Neuronal stem cell (in vitro differentiated cells): ENCODE results near the gene FAM227B.

Source experiments
- DNase-seq: peaks from one replicate; pipeline ENCODE4 v3.0.0-alpha.2; 2013; ENCODE audit warnings: low spot score
- H2AFZ ChIP-seq: one replicate; pipeline ENCODE4 v1.6.1; 2013; ENCODE audit warnings: mild to moderate bottlenecking, low read length, inconsistent platforms
- H2AK5ac ChIP-seq: 2 replicates; pipeline ENCODE4 v1.6.1; 2013; ENCODE audit warnings: low read depth, mild to moderate bottlenecking, inconsistent platforms, low read length, moderate library complexity, mixed read lengths
- H2BK120ac ChIP-seq: 2 replicates; pipeline ENCODE4 v1.6.1; 2013; ENCODE audit warnings: low read depth, mild to moderate bottlenecking, inconsistent platforms, low read length, moderate library complexity, mixed read lengths
- H2BK12ac ChIP-seq: one replicate; pipeline ENCODE4 v1.6.1; 2013; ENCODE audit warnings: low read length, inconsistent platforms
- H2BK15ac ChIP-seq: 2 replicates; pipeline ENCODE4 v1.6.1; 2013; ENCODE audit warnings: mild to moderate bottlenecking, low read length, inconsistent platforms, mixed read lengths
- H2BK5ac ChIP-seq: one replicate; pipeline ENCODE4 v1.6.1; 2013; ENCODE audit warnings: inconsistent platforms, mild to moderate bottlenecking, low read length, moderate library complexity
- H3K14ac ChIP-seq: one replicate; pipeline ENCODE4 v1.6.1; 2013; ENCODE audit warnings: low read length, inconsistent platforms
- H3K18ac ChIP-seq: 2 replicates; pipeline ENCODE4 v1.6.1; 2013; ENCODE audit warnings: low read length, inconsistent platforms
- H3K23ac ChIP-seq: 2 replicates; pipeline ENCODE4 v1.6.1; 2013; ENCODE audit warnings: low read depth, mild to moderate bottlenecking, mixed read lengths, low read length, inconsistent platforms; ENCODE audit not compliant: poor library complexity
- H3K27ac ChIP-seq: replicated peaks from 3 replicates; pipeline ENCODE4 v1.5.1; 2013; ENCODE audit warnings: low read length, inconsistent platforms
- H3K27me3 ChIP-seq, 3 experiments: 2 replicates each; pipeline ENCODE4 v1.6.1; 2013; ENCODE audit warnings: low read length in 3 of 3, mild to moderate bottlenecking in 2 of 3, inconsistent platforms in 1 of 3, low read depth in 1 of 3, mixed read lengths in 1 of 3, moderate library complexity in 1 of 3; ENCODE audit not compliant: control insufficient read depth in 3 of 3, insufficient read depth in 3 of 3
- H3K36me3 ChIP-seq, 2 donors: replicated peaks in 1 of 2; 2 replicates each; pipeline ENCODE4 v1.6.1; 2013; ENCODE audit warnings: low read length in 2 of 2; ENCODE audit not compliant: control insufficient read depth in 2 of 2, insufficient read depth in 2 of 2
- H3K4ac ChIP-seq: 2 replicates; pipeline ENCODE4 v1.6.1; 2013; ENCODE audit warnings: inconsistent platforms, mild to moderate bottlenecking, low read length, moderate library complexity
- H3K4me1 ChIP-seq, 2 donors: 1 replicate in 1 of 2; 2 replicates in 1 of 2; pipeline ENCODE4 v1.6.1; 2013; ENCODE audit warnings: low read length in 2 of 2, low read depth in 1 of 2; ENCODE audit not compliant: control insufficient read depth in 2 of 2, insufficient read depth in 1 of 2
- H3K4me2 ChIP-seq: one replicate; pipeline ENCODE4 v1.6.1; 2013; ENCODE audit warnings: mild to moderate bottlenecking, low read length, inconsistent platforms; ENCODE audit not compliant: insufficient read depth, poor library complexity, severe bottlenecking
- H3K4me3 ChIP-seq, 2 donors: 2 replicates each; pipeline ENCODE4 v1.5.1; 2013; ENCODE audit warnings: low read length in 2 of 2, mild to moderate bottlenecking in 2 of 2, inconsistent platforms in 1 of 2, moderate library complexity in 1 of 2
- H3K79me1 ChIP-seq: one replicate; pipeline ENCODE4 v1.6.1; 2013; ENCODE audit warnings: low read depth, mild to moderate bottlenecking, inconsistent platforms, low read length, moderate library complexity
- H3K9ac ChIP-seq: one replicate; pipeline ENCODE4 v1.6.1; 2013; ENCODE audit warnings: mild to moderate bottlenecking, low read depth, low read length, inconsistent platforms; ENCODE audit not compliant: poor library complexity
- H3K9me3 ChIP-seq, 2 donors: replicated peaks in 1 of 2; 2 replicates each; pipeline versions ENCODE3 to v1.6.1; 2013; ENCODE audit warnings: low read length in 2 of 2, mild to moderate bottlenecking in 2 of 2, inconsistent platforms in 1 of 2, low read depth in 1 of 2, mixed read lengths in 1 of 2, moderate library complexity in 1 of 2; ENCODE audit not compliant: control insufficient read depth in 2 of 2, insufficient read depth in 1 of 2
- H4K8ac ChIP-seq: one replicate; pipeline ENCODE4 v1.6.1; 2013; ENCODE audit warnings: low read depth, mild to moderate bottlenecking, inconsistent platforms, low read length, moderate library complexity
- H4K91ac ChIP-seq: one replicate; pipeline ENCODE4 v1.6.1; 2013; ENCODE audit warnings: low read length, low read depth, mild to moderate bottlenecking, inconsistent platforms; ENCODE audit not compliant: poor library complexity
- WGBS, 2 donors: extraction: QIAGEN DNeasy Blood & Tissue Kit; methylation state at CpG; one replicate each; pipeline ENCODE4 v1.1.7; 2013; ENCODE audit warnings: missing lambda C conversion rate in 2 of 2, mixed read lengths in 1 of 2; ENCODE audit not compliant: insufficient read length in 2 of 2, insufficient replicate concordance in 1 of 2; ENCODE audit errors: extremely low coverage in 2 of 2; 5-methylcytosine and 5-hydroxymethylcytosine counted together

Gene FAM227B

DNA sequence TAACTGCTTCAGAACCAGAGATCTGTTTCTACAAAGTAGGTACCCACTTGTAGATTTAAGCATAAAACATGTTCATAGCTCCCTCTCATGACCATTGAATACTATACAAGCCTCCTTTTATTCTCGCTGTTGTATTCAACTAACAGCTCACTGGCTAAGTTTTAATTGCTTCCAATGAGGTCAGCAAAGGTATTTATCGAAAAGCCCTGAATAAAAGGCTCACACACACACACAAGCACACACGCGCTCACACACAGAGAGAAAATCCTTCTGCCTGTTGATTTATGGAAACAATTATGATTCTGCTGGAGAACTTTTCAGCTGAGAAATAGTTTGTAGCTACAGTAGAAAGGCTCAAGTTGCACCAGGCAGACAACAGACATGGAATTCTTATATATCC lies 197.6 kb downstream of the FAM227B start, which contains the start of gene FGF7:
TSS of gene FGF7 (plus strand) at position 222 of the 400 bp plus-strand sequence. CDS start 1,056 bp downstream, outside the sequence.
- WGBS, 2 donors, result no CpG with 5 or more reads among the region's 4 CpGs
- Histone ChIP-seq H3K36me3 (no peaks in the 10 kb centered on the region), H2BK15ac (no peak within 1 kb of the TSS), H2BK5ac (no peak within 1 kb of the TSS), H3K4me3 (no peak within 1 kb of the TSS), H3K14ac (no peak within 1 kb of the TSS), H3K23ac (no peak within 1 kb of the TSS), H2BK120ac (no peak within 1 kb of the TSS), H3K79me1 (no peaks in the 10 kb centered on the region), H3K27me3 (no peaks in the 10 kb centered on the region), H3K27ac (no peak within 1 kb of the TSS), H3K4ac (no peak within 1 kb of the TSS), H3K4me1 (peaks cover 0 to 1% of the 10 kb centered on the region in 2 donors), H3K9me3 (no peaks in the 10 kb centered on the region), H2AK5ac (no peak within 1 kb of the TSS), H2AFZ (no peak within 1 kb of the TSS), H4K8ac (no peak within 1 kb of the TSS), H3K9ac (no peak within 1 kb of the TSS), H2BK12ac (no peak within 1 kb of the TSS), H3K4me2 (no peak within 1 kb of the TSS), H3K18ac (no peak within 1 kb of the TSS), H4K91ac (no peak within 1 kb of the TSS)
- peak; percentile 9 for DNase-seq

DNA sequence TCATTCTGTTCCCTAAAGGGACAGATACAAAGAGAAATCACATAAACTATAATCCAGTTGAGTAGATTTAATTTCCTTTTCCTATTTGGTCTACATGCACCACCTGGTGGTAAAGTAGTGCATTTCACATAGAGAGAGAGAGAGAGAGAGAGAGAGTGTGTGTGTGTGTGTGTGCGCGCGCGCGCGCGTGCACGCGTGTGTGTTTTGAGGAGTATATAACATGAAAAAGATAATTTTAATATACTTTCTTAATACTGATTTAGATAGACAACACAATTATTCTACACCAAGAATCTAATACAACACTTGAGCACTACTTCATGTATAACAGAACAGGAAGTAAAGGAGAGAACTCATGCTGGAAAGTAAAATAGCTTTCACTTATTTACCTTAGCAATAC lies 198.6 kb downstream of the FAM227B start:
- Histone ChIP-seq H2BK12ac (no peak overlapping the region), H2AK5ac (no peak overlapping the region), H4K8ac (no peak overlapping the region), H3K9me3 (no peaks in the 10 kb centered on the region), H3K4me1 (peaks cover 0 to 1% of the 10 kb centered on the region in 2 donors), H3K4me3 (no peak overlapping the region), H3K14ac (no peak overlapping the region), H2AFZ (peak overlapping the region; percentile 28), H2BK120ac (no peak overlapping the region), H3K27me3 (no peaks in the 10 kb centered on the region), H4K91ac (no peak overlapping the region), H3K18ac (no peak overlapping the region), H3K27ac (no peak overlapping the region), H3K79me1 (no peaks in the 10 kb centered on the region), H3K23ac (no peak overlapping the region), H2BK5ac (no peak overlapping the region), H3K4ac (no peak overlapping the region), H3K9ac (no peak overlapping the region), H3K4me2 (no peak overlapping the region), H2BK15ac (no peak overlapping the region), H3K36me3 (no peaks in the 10 kb centered on the region)
- no CpG with 5 or more reads among the region's 9 CpGs for WGBS, 2 donors
- peak; percentile 40 for DNase-seq

DNA sequence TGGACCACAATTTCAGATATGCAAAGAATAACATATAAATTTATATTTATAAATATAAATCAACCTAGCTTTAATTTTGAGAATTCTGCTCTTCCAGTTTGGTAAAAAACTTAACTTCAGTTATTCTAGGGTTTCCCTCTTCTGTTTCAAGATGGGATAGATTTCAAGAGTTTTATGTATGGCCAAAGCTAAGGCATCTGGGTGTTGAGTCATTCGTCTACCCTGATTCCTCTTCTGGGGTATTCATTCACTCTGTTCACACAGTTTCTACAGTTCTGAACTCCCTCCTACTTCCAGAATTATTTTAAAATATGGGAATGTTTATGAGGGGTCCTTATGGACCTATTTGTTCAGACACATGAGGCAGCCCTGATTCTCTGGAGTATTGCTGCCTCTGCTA lies 201.8 kb downstream of the FAM227B start:
- H2BK120ac ChIP-seq, result no peak overlapping the region
- H3K27me3 ChIP-seq, result no peaks in the 10 kb centered on the region
- H3K23ac ChIP-seq, result no peak overlapping the region
- no peaks in the 10 kb centered on the region for H3K9me3 ChIP-seq
- DNase-seq, result no peak
- no peak overlapping the region for H3K9ac ChIP-seq
- no peak overlapping the region for H2BK12ac ChIP-seq
- no peaks in the 10 kb centered on the region for H3K4me1 ChIP-seq
- no peak overlapping the region for H3K14ac ChIP-seq
- H2AK5ac ChIP-seq, result no peak overlapping the region
- no peak overlapping the region for H3K4me3 ChIP-seq
- no peaks in the 10 kb centered on the region for H3K79me1 ChIP-seq
- H4K8ac ChIP-seq, result no peak overlapping the region
- H3K4ac ChIP-seq, result no peak overlapping the region
- H2BK5ac ChIP-seq, result no peak overlapping the region
- WGBS, 2 donors, result no CpG with 5 or more reads among the region's 1 CpG
- H4K91ac ChIP-seq, result no peak overlapping the region
- no peak overlapping the region for H2BK15ac ChIP-seq
- no peak overlapping the region for H3K4me2 ChIP-seq
- no peak overlapping the region for H2AFZ ChIP-seq
- H3K36me3 ChIP-seq, result no peaks in the 10 kb centered on the region
- no peak overlapping the region for H3K27ac ChIP-seq
- H3K18ac ChIP-seq, result no peak overlapping the region

DNA sequence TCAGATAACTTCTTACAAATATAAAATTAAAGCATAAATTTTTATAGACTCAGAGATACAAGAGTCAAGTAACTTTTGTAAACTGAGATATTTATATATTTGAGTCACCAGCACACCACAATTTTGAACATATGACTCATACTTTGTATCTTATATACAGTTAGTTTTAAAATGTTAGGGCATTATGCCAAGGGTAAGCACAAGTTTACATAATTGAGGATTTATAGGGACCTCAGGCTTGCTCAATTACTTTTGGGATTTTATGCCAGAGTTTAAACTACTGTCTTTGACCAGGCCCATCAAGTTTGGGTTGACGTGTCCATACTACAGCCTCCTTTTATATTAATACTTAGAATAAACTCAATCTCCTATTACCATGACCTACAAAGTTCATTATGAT lies 205.0 kb downstream of the FAM227B start:
- H2BK15ac ChIP-seq, result no peak overlapping the region
- no peaks in the 10 kb centered on the region for H3K9me3 ChIP-seq
- WGBS, 2 donors, result no CpG with 5 or more reads among the region's 1 CpG
- no peak overlapping the region for H3K4me3 ChIP-seq
- no peak overlapping the region for H3K23ac ChIP-seq
- H2AFZ ChIP-seq, result no peak overlapping the region
- no peak overlapping the region for H2BK120ac ChIP-seq
- no peak overlapping the region for H3K9ac ChIP-seq
- H3K79me1 ChIP-seq, result no peaks in the 10 kb centered on the region
- no peak overlapping the region for H4K8ac ChIP-seq
- no peaks in the 10 kb centered on the region for H3K36me3 ChIP-seq
- H3K27ac ChIP-seq, result no peak overlapping the region
- H3K4me1 ChIP-seq, result no peaks in the 10 kb centered on the region
- H3K27me3 ChIP-seq, result no peaks in the 10 kb centered on the region
- H3K4me2 ChIP-seq, result no peak overlapping the region
- no peak overlapping the region for H4K91ac ChIP-seq
- H2BK5ac ChIP-seq, result no peak overlapping the region
- H3K18ac ChIP-seq, result no peak overlapping the region
- no peak overlapping the region for H2BK12ac ChIP-seq
- no peak for DNase-seq
- H2AK5ac ChIP-seq, result no peak overlapping the region
- no peak overlapping the region for H3K14ac ChIP-seq
- H3K4ac ChIP-seq, result no peak overlapping the region
